Activated CD8-positive, alpha-beta memory T cell treated with anti-CD3 and anti-CD28 coated beads, Interleukin-2, amount 10 ng/mL, durations not matched to agents 7 days and 5 days (primary cell): ENCODE results near the gene PGGT1B. TPM values are rescaled to one million over a fixed set of nuclear protein-coding genes. Genes with fewer than 3 reads are reported as not detected.
A peak's percentile ranks its signal among the peaks of the same experiment; 100 is the strongest.

Experiments used
- ATAC-seq: fragments of 150-1000 bp; cut with Tn5 transposase; one replicate; pipeline ENCODE4 v1.10.0; 2021; ENCODE audit warnings: moderate library complexity
- CTCF ChIA-PET: fragments of 350-600 bp; sonication (Branson Sonifier 250); formaldehyde crosslinking; loops from one replicate; lab custom pipeline; 2021; ENCODE audit warnings: antibody characterized with exemption; lab: Charles Lee
- DNase-seq: peaks from one replicate; pipeline ENCODE4 v3.0.0-alpha.2; 2020
- H3K27ac Mint-ChIP-seq: one replicate; pipeline ENCODE4 v1.8.0; 2021; ENCODE audit warnings: mild to moderate bottlenecking, mixed read lengths
- H3K27me3 Mint-ChIP-seq: one replicate; pipeline ENCODE4 v1.8.0; 2021; ENCODE audit warnings: mixed read lengths
- H3K36me3 Mint-ChIP-seq: one replicate; pipeline ENCODE4 v1.8.0; 2021; ENCODE audit warnings: mild to moderate bottlenecking, mixed read lengths
- H3K4me1 Mint-ChIP-seq: one replicate; pipeline ENCODE4 v1.8.0; 2021; ENCODE audit warnings: mixed read lengths
- H3K4me3 Mint-ChIP-seq: one replicate; pipeline ENCODE4 v1.8.0; 2021; ENCODE audit warnings: mild to moderate bottlenecking, moderate library complexity, mixed read lengths
- H3K9me3 Mint-ChIP-seq: one replicate; pipeline ENCODE4 v1.8.0; 2022; ENCODE audit warnings: low read depth, mixed read lengths
- total RNA-seq, 2 experiments: library from RNA; stranded (reverse); gene quantifications; one replicate each; pipeline ENCODE4 v1.2.3, GENCODE V29; 2021

Gene PGGT1B
- total RNA-seq, 2 experiments from 2014 or later, result 29.9 to 33.3 TPM

DNA sequence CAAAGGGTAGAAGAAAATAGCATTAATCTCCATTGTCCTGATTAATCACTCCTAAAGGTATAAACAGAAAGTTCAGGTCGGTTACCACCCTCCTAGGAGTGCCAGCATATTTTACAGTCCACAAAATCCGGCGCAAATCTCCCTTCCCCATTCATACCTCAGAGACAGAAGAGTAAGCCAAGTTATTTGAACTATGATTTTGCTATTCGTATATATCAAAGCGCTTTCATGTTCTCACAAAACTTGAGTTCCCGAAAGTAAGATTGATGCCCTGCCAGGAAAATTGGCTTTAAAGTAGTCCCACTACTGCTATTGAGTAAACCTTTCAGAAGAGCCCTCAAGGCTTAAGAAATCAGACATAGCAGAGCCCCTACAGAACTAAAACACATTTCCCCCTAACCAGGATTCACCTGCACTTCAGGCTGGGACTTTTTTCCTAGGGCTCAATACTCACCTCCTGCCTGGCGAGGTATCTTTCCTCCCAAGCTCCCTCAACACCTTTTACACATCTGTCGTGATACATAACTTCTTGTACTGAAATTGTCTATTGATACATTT, 71.1 kb downstream of the PGGT1B start:
- Mint-ChIP-seq H3K4me3 (no peak overlapping the region), H3K4me1 (no peaks in the 10 kb centered on the region), H3K27ac (no peak overlapping the region), H3K27me3 (peaks cover 27% of the 10 kb centered on the region), H3K9me3 (no peaks in the 10 kb centered on the region), H3K36me3 (peaks cover 2% of the 10 kb centered on the region)
- DNase-seq, result no peak
- no peak for ATAC-seq
- CTCF ChIA-PET, result no interaction called here

DNA sequence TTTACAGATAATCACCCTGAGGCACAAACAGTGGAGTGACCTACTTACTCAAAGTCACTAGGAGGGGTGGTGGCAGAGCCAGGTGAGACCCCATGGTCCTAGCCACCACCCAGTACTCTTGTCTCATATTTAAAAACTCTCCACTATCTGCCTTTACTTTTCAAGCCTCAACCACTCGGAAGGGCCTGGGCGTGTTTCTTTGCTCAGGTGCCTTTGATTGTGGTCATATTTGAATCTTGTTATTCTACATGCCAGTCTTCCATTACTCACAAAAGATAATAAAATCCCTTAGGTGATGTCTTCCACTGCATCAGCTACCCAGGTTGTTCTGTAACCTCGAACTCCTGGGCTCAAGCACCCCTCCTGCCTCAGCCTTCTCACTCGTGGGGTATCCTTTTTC, 72.3 kb downstream of the PGGT1B start:
- ATAC-seq, result no peak
- CTCF ChIA-PET, result no interaction called here
- no peak overlapping the region for H3K27ac Mint-ChIP-seq

DNA sequence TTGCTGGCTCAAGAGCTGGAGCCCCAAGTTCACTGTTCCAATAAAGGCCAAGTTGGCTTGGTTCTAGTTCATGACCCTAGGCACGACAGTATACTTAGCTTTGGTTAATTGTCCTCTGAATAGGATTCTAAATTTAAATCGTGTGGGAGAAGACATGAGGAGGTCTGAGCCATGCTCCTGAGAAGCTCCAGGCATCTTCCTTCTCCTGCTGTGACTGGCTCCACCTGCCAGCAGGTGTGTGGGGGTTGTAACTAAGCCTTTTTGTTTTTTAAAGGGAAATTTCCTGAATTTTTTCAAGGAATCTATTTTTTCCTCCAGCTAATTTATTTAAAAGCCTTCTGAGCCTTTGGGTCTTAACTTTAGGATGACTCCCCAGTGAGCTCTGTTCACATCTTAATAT, 72.8 kb downstream of the PGGT1B start:
- DNase-seq (no peak), ATAC-seq (no peak)
- H3K4me1 Mint-ChIP-seq, result peaks cover under 1% of the 10 kb centered on the region
- no peak overlapping the region for H3K27ac Mint-ChIP-seq
- H3K36me3 Mint-ChIP-seq, result peaks cover 4% of the 10 kb centered on the region
- H3K27me3 Mint-ChIP-seq, result peaks cover 26% of the 10 kb centered on the region
- H3K4me3 Mint-ChIP-seq, result no peak overlapping the region
- H3K9me3 Mint-ChIP-seq, result no peaks in the 10 kb centered on the region
- CTCF ChIA-PET, result no interaction called here

More for the DNA sequence above, 72.3 kb downstream of the PGGT1B start:
- peaks cover 2% of the 10 kb centered on the region for H3K36me3 Mint-ChIP-seq
- no peak overlapping the region for H3K4me3 Mint-ChIP-seq
- H3K9me3 Mint-ChIP-seq, result no peaks in the 10 kb centered on the region
- no peak for DNase-seq
- H3K27me3 Mint-ChIP-seq, result peaks cover 26% of the 10 kb centered on the region
- H3K4me1 Mint-ChIP-seq, result no peaks in the 10 kb centered on the region

DNA sequence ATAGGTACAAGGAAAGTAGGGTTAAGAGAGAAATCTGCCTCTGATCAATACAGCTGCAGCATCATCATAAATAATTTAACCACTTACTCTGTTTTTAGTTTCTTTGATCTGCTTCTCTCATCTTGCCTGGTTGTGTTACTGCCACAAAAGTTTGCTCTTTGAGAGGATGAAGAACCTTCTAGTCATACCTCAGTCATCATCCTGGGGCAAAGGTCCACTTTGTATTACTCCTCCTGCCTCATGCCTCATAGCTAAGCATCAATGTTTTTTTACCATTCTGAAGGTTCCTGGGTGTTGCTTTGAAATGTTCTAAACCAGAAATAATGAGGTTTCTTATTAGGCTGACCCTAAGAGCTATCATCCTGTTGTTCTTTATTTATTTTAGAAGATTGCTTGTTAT, 75.9 kb downstream of the PGGT1B start:
- ATAC-seq, result no peak
- peaks cover 4% of the 10 kb centered on the region for H3K36me3 Mint-ChIP-seq
- no peak for DNase-seq
- no peak overlapping the region for H3K27ac Mint-ChIP-seq
- no peak overlapping the region for H3K4me3 Mint-ChIP-seq
- H3K27me3 Mint-ChIP-seq, result peaks cover 46% of the 10 kb centered on the region
- CTCF ChIA-PET, result interaction anchor here (1.6 kb wide), 1 partner anchor 13 kb away, joined by 5 read pairs; no protein-coding TSS in a partner anchor
- H3K4me1 Mint-ChIP-seq, result peaks cover 4% of the 10 kb centered on the region
- H3K9me3 Mint-ChIP-seq, result no peaks in the 10 kb centered on the region

DNA sequence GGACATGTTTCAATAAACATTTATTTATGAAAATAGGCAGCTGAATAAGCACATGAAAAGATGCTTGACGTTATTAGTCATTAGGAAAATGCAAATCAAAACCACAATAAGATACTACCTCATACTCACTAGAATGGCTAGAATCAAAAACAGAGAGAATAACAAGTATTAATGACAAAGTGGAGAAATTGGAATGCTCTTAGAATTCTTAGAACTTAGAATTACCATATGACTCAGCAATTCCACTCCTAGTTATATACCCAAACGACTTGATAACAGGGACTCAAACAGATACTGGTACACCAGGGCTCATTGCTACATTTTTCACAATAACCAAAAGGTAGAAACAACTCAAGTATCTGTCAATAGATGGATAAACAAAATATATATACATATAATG, 77.9 kb downstream of the PGGT1B start:
- DNase-seq (no peak), ATAC-seq (no peak)
- peaks cover 11% of the 10 kb centered on the region for H3K4me1 Mint-ChIP-seq
- no peak overlapping the region for H3K27ac Mint-ChIP-seq
- H3K27me3 Mint-ChIP-seq, result peaks cover 60% of the 10 kb centered on the region
- no peak overlapping the region for H3K4me3 Mint-ChIP-seq
- H3K9me3 Mint-ChIP-seq, result no peaks in the 10 kb centered on the region
- CTCF ChIA-PET, result no interaction called here
- H3K36me3 Mint-ChIP-seq, result peaks cover 6% of the 10 kb centered on the region

DNA sequence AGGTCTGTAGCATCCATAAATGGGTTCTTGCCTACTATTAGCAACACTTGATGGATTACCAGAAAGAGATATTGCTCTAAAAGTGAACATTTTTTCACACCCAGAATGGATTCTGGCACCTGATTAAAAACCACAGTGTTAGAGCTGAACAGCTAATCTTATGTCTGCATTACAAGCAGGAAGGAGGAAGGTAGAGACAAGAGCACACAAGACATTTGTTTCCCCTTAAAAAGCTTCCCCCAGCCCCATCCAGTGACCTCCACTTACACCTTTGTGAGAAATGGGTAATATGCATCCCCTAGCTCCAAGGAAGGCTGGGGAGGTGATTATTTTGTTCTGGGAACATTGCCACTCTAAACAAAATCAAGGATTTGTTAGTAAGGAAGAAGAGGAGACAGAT, 80.9 kb downstream of the PGGT1B start:
- no peaks in the 10 kb centered on the region for H3K9me3 Mint-ChIP-seq
- DNase-seq (no peak), ATAC-seq (no peak)
- CTCF ChIA-PET, result no interaction called here
- peaks cover 76% of the 10 kb centered on the region for H3K27me3 Mint-ChIP-seq
- no peak overlapping the region for H3K4me3 Mint-ChIP-seq
- H3K27ac Mint-ChIP-seq, result no peak overlapping the region
- peaks cover 4% of the 10 kb centered on the region for H3K36me3 Mint-ChIP-seq
- H3K4me1 Mint-ChIP-seq, result peaks cover 14% of the 10 kb centered on the region

DNA sequence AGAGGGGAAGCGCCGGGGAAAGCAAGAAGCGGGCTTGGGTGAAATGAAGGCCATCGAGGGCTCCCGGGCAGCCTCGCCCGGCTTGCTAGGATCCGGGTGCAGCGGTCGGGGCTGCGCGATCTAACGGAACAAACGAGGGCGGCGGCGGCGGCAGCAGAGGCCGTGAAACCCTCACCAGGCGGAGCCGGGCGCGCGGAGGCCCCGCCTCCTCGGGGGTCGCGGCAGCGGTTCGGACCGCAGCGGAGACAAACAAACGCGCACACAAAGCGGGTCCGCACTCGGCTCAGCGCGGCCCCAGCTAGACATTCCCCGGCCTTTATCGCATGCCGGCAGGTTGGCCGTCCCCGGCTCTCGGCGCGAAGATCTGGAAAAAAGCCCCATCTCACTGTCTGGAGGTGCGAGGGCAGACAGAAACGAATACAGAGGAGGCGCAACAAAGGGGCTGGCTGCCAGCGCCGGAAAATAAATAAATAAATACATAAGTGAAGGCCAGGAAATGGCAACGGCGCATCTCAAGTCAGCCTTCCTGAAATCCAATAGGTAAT, 82.4 kb downstream of the PGGT1B start:
- H3K4me3 Mint-ChIP-seq, result peak overlapping the region; percentile 78
- CTCF ChIA-PET, result interaction anchor here (1.2 to 2.0 kb wide), 2 partner anchors 9 to 11 kb away, joined by 3 to 5 read pairs; partner anchors contain the start of gene TRIM36
- peaks cover 14% of the 10 kb centered on the region for H3K4me1 Mint-ChIP-seq
- H3K27ac Mint-ChIP-seq, result no peak overlapping the region
- peak; percentile 80 for ATAC-seq
- no peak for DNase-seq
- H3K9me3 Mint-ChIP-seq, result no peaks in the 10 kb centered on the region
- peaks cover 4% of the 10 kb centered on the region for H3K36me3 Mint-ChIP-seq
- H3K27me3 Mint-ChIP-seq, result peaks cover 81% of the 10 kb centered on the region

DNA sequence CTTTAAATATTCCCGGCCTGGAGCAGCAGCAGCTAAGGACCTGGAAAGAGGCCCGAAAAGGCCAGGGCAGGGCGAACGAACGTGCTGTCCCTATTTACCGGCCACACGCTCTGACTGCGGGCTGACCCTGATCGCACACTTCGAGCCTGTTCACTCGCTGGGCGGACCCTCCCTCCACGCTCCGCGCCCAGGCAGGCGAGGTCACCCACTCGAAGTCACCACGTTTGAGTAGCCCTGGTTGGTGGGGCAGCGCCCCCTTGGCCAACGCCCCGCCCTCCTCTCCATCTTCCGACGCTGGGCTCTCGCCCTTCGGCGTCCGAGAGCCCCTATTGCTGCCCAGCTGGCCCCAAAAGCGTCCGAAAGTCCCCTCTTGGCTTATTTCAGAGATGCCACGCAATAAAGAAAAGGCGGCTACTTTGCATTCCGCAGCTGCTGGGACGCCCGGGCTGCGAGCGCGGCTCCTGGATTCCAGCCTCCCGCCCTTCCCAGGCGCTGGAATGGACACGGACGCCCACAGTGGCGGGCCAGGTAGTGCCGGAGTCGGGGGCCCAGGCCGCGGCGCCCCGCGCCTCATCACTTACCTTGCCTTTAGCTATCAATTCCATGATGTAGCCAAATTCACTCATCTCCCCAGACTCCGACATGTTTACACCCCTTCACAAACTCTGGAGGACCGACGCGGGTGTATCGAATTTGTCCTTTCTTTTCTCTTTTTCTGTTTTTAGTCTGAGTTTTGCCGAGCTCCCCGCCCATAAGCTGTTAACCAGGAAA, 83.1 kb downstream of the PGGT1B start:
- CTCF ChIA-PET, result interaction anchor here (1.2 to 2.0 kb wide), 2 partner anchors 9 to 10 kb away, joined by 3 to 5 read pairs; partner anchors contain the start of gene TRIM36
- no peak overlapping the region for H3K27ac Mint-ChIP-seq

DNA sequence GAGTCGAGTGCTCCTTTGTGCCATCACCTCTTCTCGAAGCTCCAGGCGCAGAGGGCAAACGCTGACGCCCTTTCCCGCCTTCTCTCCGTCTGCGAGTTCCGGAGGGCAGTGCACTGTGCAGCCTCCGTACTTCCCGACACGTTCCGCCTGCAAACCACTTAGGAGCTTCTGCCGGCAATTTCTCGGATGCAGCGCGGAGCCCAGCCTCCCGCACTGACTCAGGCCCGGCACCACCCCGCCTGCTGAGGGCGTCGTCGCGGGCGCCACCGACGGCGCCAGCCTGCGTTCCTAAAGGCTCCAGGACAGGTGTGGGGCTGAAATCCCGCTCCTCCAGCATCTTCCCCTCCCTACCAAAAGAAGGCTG, 83.7 kb downstream of the PGGT1B start:
- no peak for ATAC-seq
- peaks cover 11% of the 10 kb centered on the region for H3K4me1 Mint-ChIP-seq
- CTCF ChIA-PET, result interaction anchor here (1.0 to 2.0 kb wide), 2 partner anchors 10 to 25 kb away, joined by 3 to 5 read pairs; partner anchors contain the start of gene TRIM36
- peaks cover 84% of the 10 kb centered on the region for H3K27me3 Mint-ChIP-seq
- no peak overlapping the region for H3K27ac Mint-ChIP-seq
- H3K4me3 Mint-ChIP-seq, result no peak overlapping the region
- DNase-seq, result no peak
- H3K9me3 Mint-ChIP-seq, result no peaks in the 10 kb centered on the region
- peaks cover 2% of the 10 kb centered on the region for H3K36me3 Mint-ChIP-seq

More for the DNA sequence above, 83.1 kb downstream of the PGGT1B start:
- no peaks in the 10 kb centered on the region for H3K9me3 Mint-ChIP-seq
- peak overlapping the region; percentile 78 for H3K4me3 Mint-ChIP-seq
- no peak for DNase-seq
- H3K36me3 Mint-ChIP-seq, result peaks cover 2% of the 10 kb centered on the region
- H3K27me3 Mint-ChIP-seq, result peaks cover 84% of the 10 kb centered on the region
- peak; percentile 29 for ATAC-seq
- H3K4me1 Mint-ChIP-seq, result peaks cover 11% of the 10 kb centered on the region

DNA sequence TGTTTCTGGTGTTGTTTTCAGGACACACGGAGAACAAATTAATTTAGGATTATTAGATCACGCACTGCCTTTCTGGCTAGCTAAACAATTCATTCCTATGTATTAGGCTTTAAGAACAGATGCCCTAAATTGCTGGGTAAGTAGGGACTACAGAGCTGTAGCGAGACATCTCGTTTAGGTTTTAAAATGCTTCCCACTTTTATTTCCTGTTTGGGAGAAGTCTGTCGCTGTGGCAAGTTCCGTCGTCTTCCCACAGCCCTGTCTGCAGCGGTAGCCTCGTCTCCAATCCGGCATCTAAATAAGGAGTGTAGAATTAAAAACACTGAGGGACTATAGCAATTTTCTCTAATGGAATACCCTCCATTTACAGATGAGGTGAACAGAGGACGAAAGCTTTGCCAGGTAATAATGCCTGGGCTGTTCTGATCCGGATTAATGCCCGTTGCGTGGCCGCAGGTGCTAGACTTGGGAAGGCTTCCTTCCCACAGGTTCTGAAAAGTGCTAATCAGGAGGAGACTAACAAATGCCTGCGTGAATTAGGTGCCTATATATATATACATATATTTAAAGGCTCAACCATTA, 91.7 kb downstream of the PGGT1B start:
- peaks cover 13% of the 10 kb centered on the region for H3K4me1 Mint-ChIP-seq
- CTCF ChIA-PET, result interaction anchor here (1.0 to 1.5 kb wide), 2 partner anchors 9 to 12 kb away, joined by 3 to 5 read pairs; no protein-coding TSS in a partner anchor
- peaks cover 72% of the 10 kb centered on the region for H3K27me3 Mint-ChIP-seq
- no peak for ATAC-seq
- no peak overlapping the region for H3K27ac Mint-ChIP-seq
- DNase-seq, result no peak
- peak overlapping the region; percentile 80 for H3K4me3 Mint-ChIP-seq
- H3K36me3 Mint-ChIP-seq, result peaks cover 4% of the 10 kb centered on the region
- H3K9me3 Mint-ChIP-seq, result peaks cover 4% of the 10 kb centered on the region

DNA sequence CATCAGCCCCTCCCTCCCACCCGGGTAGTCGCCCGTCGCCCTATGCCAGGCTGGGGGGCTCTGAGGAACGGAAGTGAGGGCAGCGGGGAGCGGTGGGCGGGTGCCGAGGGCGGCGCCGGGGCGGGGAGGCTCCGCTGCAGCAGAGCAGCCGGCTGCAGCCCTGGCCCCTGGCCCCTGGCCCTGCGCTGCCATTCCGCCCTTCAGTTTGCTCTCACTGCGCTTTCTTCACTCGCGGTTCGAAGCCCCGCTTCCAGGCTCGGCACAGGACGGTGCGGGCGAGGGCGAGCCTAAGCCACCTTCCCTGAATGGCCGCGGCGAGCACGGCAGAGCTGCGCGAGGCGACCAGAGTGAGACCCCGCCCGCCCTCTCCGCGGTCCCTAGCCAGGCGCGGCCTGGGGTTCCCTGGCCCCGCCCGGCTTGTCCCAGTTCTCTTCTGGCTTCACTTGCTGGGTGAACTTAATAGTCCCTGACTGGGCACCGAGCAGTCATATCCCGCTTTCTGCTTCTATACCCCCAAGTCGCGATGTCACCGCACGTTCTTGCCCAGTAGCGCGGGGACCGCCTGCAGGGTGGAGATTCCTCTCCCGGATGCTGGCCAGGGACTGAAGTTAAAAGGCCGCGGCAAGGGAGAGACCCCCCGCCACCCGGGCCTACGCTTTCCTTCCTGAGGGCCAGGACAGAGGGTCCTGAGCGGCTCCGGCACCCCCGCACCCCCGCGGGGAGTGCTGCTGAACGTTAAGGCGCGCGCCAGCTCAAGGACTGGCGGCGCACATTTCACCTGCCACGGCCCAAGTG, 92.3 kb downstream of the PGGT1B start:
- Mint-ChIP-seq H3K27me3 (peaks cover 69% of the 10 kb centered on the region), H3K9me3 (peaks cover 4% of the 10 kb centered on the region), H3K36me3 (peaks cover 4% of the 10 kb centered on the region), H3K4me1 (peaks cover 13% of the 10 kb centered on the region), H3K4me3 (peak overlapping the region; percentile 80), H3K27ac (no peak overlapping the region)
- DNase-seq, result peak; percentile 50
- peak; percentile 46 for ATAC-seq
- CTCF ChIA-PET, result interaction anchor here (1.0 to 2.0 kb wide), 3 partner anchors 9 to 13 kb away, joined by 3 to 5 read pairs (median 5); no protein-coding TSS in a partner anchor

DNA sequence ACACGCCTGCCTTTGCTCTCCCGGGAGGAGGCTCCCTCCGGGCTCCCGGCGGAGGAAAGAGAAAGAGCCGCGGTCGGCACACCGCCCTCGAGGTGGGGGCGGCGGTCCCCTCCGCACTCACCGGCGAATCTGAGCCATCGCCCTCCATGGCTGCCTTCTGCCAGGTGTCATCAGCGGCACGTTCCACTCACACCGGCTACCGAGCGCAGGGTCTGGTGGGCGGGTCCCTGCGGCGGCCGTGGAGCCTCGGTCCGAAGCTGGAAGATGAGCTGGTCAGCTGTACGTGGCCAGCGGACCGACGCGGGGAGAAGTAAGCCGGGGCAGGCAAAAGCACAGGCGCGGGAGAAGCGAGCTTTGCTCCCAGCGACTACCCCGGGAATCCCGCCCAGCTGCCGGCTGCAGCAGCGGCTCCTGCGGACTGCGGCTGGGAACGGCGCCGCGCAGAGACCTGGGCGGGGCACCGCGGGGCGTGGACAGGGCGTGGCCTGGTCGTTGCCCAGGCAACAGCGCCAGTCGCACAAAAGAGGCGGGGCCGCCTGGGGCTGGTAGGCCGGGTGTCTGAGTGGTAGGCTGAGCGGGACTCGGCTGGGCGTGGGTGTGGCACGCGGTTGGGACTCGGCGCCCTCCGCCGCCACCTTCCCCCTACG, 93.1 kb downstream of the PGGT1B start, which contains the start of gene TRIM36:
TSS of gene TRIM36 (minus strand) at position 422 of the 647 bp plus-strand sequence. CDS start at position 148, 274 bp downstream.
- Mint-ChIP-seq H3K36me3 (peaks cover 4% of the 10 kb centered on the region), H3K27ac (no peak within 1 kb of the TSS), H3K4me3 (peak within 1 kb of the TSS; percentile 80), H3K9me3 (peaks cover 4% of the 10 kb centered on the region), H3K4me1 (peaks cover 13% of the 10 kb centered on the region), H3K27me3 (peaks cover 64% of the 10 kb centered on the region)
- DNase-seq (peak; percentile 95), ATAC-seq (peak; percentile 92)
- CTCF ChIA-PET, result interaction anchor here (1.5 to 2.0 kb wide), 2 partner anchors 10 to 13 kb away, joined by 5 read pairs; no protein-coding TSS in a partner anchor
